Endothelial cell of umbilical vein (primary cell): ENCODE measurements around the gene LTBP1.

Experiments used
- EZH2 ChIP-seq: IDR thresholded peaks from 2 replicates; pipeline ENCODE4 v1.6.1; 2012; ENCODE audit warnings: borderline replicate concordance, low read depth, mild to moderate bottlenecking, moderate library complexity, low read length, inconsistent platforms; ENCODE audit not compliant: severe bottlenecking
- POLR2A ChIP-seq: IDR thresholded peaks from 2 replicates; pipeline ENCODE4 v1.6.1; 2012; ENCODE audit warnings: low read depth, mild to moderate bottlenecking, control low read depth, low read length
- POLR2AphosphoS5 ChIP-seq: IDR thresholded peaks from 2 replicates; pipeline ENCODE4 v1.6.1; 2012; ENCODE audit warnings: low read depth, mild to moderate bottlenecking, control low read depth, low read length, moderate library complexity; ENCODE audit not compliant: insufficient read depth
- TF ChIP-seq, protein P1 (sequence below), 2 donors: IDR thresholded peaks; 1 replicate in 1 of 2; 2 replicates in 1 of 2; pipeline ENCODE4 v1.5.1; 2011; ENCODE audit warnings: low read length in 2 of 2, mild to moderate bottlenecking in 2 of 2, moderate library complexity in 2 of 2, control low read depth in 1 of 2, inconsistent platforms in 1 of 2, low read depth in 1 of 2; ENCODE audit not compliant: insufficient read depth in 1 of 2; ENCODE audit errors: extremely low read depth in 1 of 2
- TF ChIP-seq, protein P2 (sequence below): IDR thresholded peaks from 2 replicates; pipeline ENCODE4 v1.6.1; 2011; ENCODE audit not compliant: insufficient read depth, insufficient read length

DNA sequence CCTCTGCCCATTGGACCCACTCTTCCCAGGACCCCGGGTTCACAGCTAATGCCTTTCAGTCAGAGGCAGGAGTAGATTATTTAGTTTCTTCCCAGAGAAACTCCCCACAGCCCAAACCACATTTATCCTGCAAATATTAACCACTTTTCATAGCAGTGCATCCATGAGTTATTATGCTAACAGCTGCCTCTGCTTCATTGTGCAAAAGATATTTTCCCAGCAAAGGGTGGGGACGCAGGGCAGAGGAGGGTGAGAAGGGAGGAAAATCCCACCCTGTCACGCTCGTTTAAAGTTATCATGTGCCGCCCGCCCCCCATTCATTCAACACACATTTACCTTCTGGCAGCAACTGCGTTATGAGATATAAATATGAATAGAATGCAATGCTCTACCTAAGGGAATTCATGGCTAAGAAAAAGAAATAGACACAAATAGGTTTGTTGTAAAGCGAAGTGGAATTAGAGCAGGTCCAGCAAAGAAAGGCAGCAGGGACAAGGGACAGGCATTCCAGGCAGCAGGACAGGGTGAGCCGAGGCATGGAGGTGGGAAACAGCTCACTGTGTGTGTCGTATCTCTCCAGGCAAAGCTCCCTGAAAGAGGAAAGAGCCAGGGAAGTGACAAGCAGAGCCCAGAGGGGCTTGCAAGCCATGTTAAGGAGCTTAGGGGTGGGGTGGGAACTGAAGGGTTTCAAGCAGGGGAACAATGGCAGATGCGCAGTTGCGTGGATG lies 46.3 kb upstream of the LTBP1 start:
- TF ChIP-seq POLR2AphosphoS5, result no peak
- TF ChIP-seq, protein P1, sequence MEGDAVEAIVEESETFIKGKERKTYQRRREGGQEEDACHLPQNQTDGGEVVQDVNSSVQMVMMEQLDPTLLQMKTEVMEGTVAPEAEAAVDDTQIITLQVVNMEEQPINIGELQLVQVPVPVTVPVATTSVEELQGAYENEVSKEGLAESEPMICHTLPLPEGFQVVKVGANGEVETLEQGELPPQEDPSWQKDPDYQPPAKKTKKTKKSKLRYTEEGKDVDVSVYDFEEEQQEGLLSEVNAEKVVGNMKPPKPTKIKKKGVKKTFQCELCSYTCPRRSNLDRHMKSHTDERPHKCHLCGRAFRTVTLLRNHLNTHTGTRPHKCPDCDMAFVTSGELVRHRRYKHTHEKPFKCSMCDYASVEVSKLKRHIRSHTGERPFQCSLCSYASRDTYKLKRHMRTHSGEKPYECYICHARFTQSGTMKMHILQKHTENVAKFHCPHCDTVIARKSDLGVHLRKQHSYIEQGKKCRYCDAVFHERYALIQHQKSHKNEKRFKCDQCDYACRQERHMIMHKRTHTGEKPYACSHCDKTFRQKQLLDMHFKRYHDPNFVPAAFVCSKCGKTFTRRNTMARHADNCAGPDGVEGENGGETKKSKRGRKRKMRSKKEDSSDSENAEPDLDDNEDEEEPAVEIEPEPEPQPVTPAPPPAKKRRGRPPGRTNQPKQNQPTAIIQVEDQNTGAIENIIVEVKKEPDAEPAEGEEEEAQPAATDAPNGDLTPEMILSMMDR (IDR thresholded peaks at IDR 0.05; ENCODE audit: extremely low read depth in 1 of 2, insufficient read depth in 1 of 2, low read depth in 1 of 2, low read length in 2 of 2), result no peak
- no peak for TF ChIP-seq POLR2A
- no peak for TF ChIP-seq EZH2
- TF ChIP-seq, protein P2, sequence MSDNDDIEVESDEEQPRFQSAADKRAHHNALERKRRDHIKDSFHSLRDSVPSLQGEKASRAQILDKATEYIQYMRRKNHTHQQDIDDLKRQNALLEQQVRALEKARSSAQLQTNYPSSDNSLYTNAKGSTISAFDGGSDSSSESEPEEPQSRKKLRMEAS, result no peak
